OCI-LY1 (cell line): Measurements from ENCODE around the gene PPIF.

Experiments used
- H2AFZ ChIP-seq: fragments of 200-600 bp; sonication (generic), shearing (Covaris generic); 2 replicates; pipeline ENCODE4 v1.6.0; 2014; ENCODE audit warnings: antibody characterized with exemption, mild to moderate bottlenecking, low read length
- H3F3A ChIP-seq: fragments of 200-600 bp; sonication (generic), shearing (Covaris generic); 2 replicates; pipeline ENCODE4 v1.6.0; 2014; ENCODE audit warnings: mild to moderate bottlenecking, antibody characterized with exemption, low read length, moderate library complexity; ENCODE audit not compliant: insufficient read depth
- H3K27ac ChIP-seq: fragments of 200-600 bp; sonication (generic); 2 replicates; pipeline ENCODE4 v1.5.1; 2014; ENCODE audit warnings: low read length, mixed run types, mild to moderate bottlenecking, low read depth; ENCODE audit not compliant: poor library complexity, severe bottlenecking
- H3K27me3 ChIP-seq: fragments of 200-600 bp; sonication (generic); 2 replicates; pipeline ENCODE4 v1.6.0; 2014; ENCODE audit warnings: antibody characterized with exemption, mild to moderate bottlenecking, low read length, moderate library complexity; ENCODE audit not compliant: insufficient read depth
- H3K36me3 ChIP-seq: fragments of 200-600 bp; sonication (generic); 2 replicates; pipeline ENCODE4 v1.6.1; 2014; ENCODE audit warnings: mild to moderate bottlenecking, antibody characterized with exemption, low read length, moderate library complexity, mixed read lengths; ENCODE audit not compliant: insufficient read depth
- H3K4me1 ChIP-seq: fragments of 200-600 bp; sonication (generic); 2 replicates; pipeline ENCODE4 v1.5.1; 2014; ENCODE audit warnings: mild to moderate bottlenecking, low read length, moderate library complexity; ENCODE audit not compliant: insufficient read depth, severe bottlenecking
- H3K4me2 ChIP-seq: fragments of 200-600 bp; sonication (generic), shearing (Covaris generic); 2 replicates; pipeline ENCODE4 v1.6.1; 2014; ENCODE audit warnings: low read length
- H3K4me3 ChIP-seq: fragments of 200-600 bp; sonication (generic); 2 replicates; pipeline ENCODE4 v1.5.1; 2014; ENCODE audit warnings: low read length, low read depth, mild to moderate bottlenecking, mixed read lengths; ENCODE audit not compliant: poor library complexity, severe bottlenecking
- H3K79me2 ChIP-seq: fragments of 200-600 bp; shearing (Covaris generic); 2 replicates; pipeline ENCODE4 v1.6.1; 2016; ENCODE audit warnings: mixed run types, low read length, mixed read lengths; ENCODE audit not compliant: insufficient read depth
- H3K9ac ChIP-seq: fragments of 200-600 bp; sonication (generic), shearing (Covaris generic); 2 replicates; pipeline ENCODE4 v1.6.1; 2014; ENCODE audit warnings: mild to moderate bottlenecking, low read length, mixed read lengths
- H3K9me2 ChIP-seq: fragments of 200-600 bp; sonication (generic), shearing (Covaris generic); 2 replicates; pipeline ENCODE4 v1.6.1; 2014; ENCODE audit warnings: low read depth, mild to moderate bottlenecking, low read length, mixed read lengths
- H3K9me3 ChIP-seq: fragments of 200-600 bp; shearing (Covaris generic); 2 replicates; pipeline ENCODE4 v1.6.1; 2014; ENCODE audit warnings: low read length, mixed read lengths
- H4K20me1 ChIP-seq: fragments of 200-600 bp; sonication (generic), shearing (Covaris generic); 2 replicates; pipeline ENCODE4 v1.6.0; 2016; ENCODE audit warnings: mild to moderate bottlenecking, low read length; ENCODE audit not compliant: insufficient read depth
- EZH2 ChIP-seq: fragments of 200-600 bp; sonication (generic), shearing (Covaris generic); IDR thresholded peaks from 2 replicates; pipeline ENCODE4 v1.8.0; 2017; ENCODE audit warnings: borderline replicate concordance, mixed run types, mild to moderate bottlenecking, antibody characterized with exemption, low read length, moderate library complexity, mixed read lengths
- TF ChIP-seq, protein P1 (sequence below): fragments of 200-600 bp; sonication (generic), shearing (Covaris generic); IDR thresholded peaks from 2 replicates; pipeline ENCODE4 v1.5.1; 2017; ENCODE audit warnings: mild to moderate bottlenecking, antibody characterized with exemption, low read length, moderate library complexity, mixed read lengths

PPIF gene

GRCh38 chr10:79380946-79381721 lies 33.9 kb downstream of the PPIF start:
- no peaks in the 10 kb centered on the region for H3K9me3 ChIP-seq
- H3K9ac ChIP-seq, result no peak overlapping the region
- H4K20me1 ChIP-seq, result no peaks in the 10 kb centered on the region
- H3F3A ChIP-seq, result no peaks in the 10 kb centered on the region
- H2AFZ ChIP-seq, result no peak overlapping the region
- H3K4me1 ChIP-seq, result no peaks in the 10 kb centered on the region
- H3K27ac ChIP-seq, result no peak overlapping the region
- no peaks in the 10 kb centered on the region for H3K79me2 ChIP-seq
- H3K27me3 ChIP-seq, result 0 out of 2 replicates have a peak, but pooled peaks cover 3% of the 10 kb centered on the region
- TF ChIP-seq, protein P1, sequence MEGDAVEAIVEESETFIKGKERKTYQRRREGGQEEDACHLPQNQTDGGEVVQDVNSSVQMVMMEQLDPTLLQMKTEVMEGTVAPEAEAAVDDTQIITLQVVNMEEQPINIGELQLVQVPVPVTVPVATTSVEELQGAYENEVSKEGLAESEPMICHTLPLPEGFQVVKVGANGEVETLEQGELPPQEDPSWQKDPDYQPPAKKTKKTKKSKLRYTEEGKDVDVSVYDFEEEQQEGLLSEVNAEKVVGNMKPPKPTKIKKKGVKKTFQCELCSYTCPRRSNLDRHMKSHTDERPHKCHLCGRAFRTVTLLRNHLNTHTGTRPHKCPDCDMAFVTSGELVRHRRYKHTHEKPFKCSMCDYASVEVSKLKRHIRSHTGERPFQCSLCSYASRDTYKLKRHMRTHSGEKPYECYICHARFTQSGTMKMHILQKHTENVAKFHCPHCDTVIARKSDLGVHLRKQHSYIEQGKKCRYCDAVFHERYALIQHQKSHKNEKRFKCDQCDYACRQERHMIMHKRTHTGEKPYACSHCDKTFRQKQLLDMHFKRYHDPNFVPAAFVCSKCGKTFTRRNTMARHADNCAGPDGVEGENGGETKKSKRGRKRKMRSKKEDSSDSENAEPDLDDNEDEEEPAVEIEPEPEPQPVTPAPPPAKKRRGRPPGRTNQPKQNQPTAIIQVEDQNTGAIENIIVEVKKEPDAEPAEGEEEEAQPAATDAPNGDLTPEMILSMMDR, result no peak
- no peak for TF ChIP-seq EZH2
- H3K36me3 ChIP-seq, result no peaks in the 10 kb centered on the region
- H3K4me2 ChIP-seq, result no peak overlapping the region
- no peaks in the 10 kb centered on the region for H3K9me2 ChIP-seq
- H3K4me3 ChIP-seq, result no peak overlapping the region

DNA sequence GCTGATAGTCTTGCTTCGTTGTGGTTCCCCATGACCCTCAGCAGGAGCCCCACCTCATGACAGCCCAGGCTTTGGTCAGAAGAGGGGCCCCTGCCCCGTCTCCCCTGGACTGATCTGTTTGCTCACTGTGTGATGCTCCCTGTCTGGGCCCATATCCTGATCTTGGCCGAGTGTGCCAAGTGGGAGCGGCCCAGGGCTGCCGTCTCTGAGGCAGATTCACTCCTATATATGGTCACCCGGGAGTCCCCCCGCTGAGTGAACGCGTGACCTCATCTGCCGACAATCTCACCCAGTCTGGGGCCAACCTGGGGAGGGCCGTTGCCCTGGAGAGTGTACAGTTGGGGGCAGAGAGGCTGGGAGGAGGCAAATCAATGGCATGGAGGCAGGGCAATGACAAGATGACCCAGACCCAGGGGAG lies 34.5 kb downstream of the PPIF start:
- no peak for TF ChIP-seq EZH2
- TF ChIP-seq, protein P1, result no peak
- no peaks in the 10 kb centered on the region for H3F3A ChIP-seq
- H4K20me1 ChIP-seq, result no peaks in the 10 kb centered on the region
- H3K27me3 ChIP-seq, result 0 out of 2 replicates have a peak, but pooled peaks cover 3% of the 10 kb centered on the region
- no peaks in the 10 kb centered on the region for H3K9me3 ChIP-seq
- H3K79me2 ChIP-seq, result no peaks in the 10 kb centered on the region
- H3K9ac ChIP-seq, result no peak overlapping the region
- no peak overlapping the region for H3K4me3 ChIP-seq
- no peak overlapping the region for H2AFZ ChIP-seq
- no peaks in the 10 kb centered on the region for H3K4me1 ChIP-seq
- H3K36me3 ChIP-seq, result no peaks in the 10 kb centered on the region
- H3K27ac ChIP-seq, result no peak overlapping the region
- H3K9me2 ChIP-seq, result no peaks in the 10 kb centered on the region
- H3K4me2 ChIP-seq, result no peak overlapping the region

- TF ChIP-seq EZH2, result no peak
- TF ChIP-seq, protein P1, result no peak
- Histone ChIP-seq H3K79me2 (no peaks in the 10 kb centered on the region), H3K4me3 (no peak overlapping the region), H3K36me3 (no peaks in the 10 kb centered on the region), H3K27me3 (0 out of 2 replicates have a peak, but pooled peaks cover 3% of the 10 kb centered on the region), H3K9me3 (no peaks in the 10 kb centered on the region), H2AFZ (no peak overlapping the region), H4K20me1 (no peaks in the 10 kb centered on the region), H3K9me2 (no peaks in the 10 kb centered on the region), H3K27ac (no peak overlapping the region), H3F3A (no peaks in the 10 kb centered on the region), H3K4me2 (no peak overlapping the region), H3K4me1 (no peaks in the 10 kb centered on the region), H3K9ac (no peak overlapping the region)
Measured at GRCh38 chr10:79382491-79382941, 35.2 kb downstream of the PPIF start.
